IPS-NIHi11 (cell line): ENCODE data around the gene SHFL.

Source experiments
- DNase-seq: peaks from one replicate; pipeline ENCODE4 v3.0.0; 2012; ENCODE audit warnings: mixed read lengths, low spot score

SHFL gene

DNA sequence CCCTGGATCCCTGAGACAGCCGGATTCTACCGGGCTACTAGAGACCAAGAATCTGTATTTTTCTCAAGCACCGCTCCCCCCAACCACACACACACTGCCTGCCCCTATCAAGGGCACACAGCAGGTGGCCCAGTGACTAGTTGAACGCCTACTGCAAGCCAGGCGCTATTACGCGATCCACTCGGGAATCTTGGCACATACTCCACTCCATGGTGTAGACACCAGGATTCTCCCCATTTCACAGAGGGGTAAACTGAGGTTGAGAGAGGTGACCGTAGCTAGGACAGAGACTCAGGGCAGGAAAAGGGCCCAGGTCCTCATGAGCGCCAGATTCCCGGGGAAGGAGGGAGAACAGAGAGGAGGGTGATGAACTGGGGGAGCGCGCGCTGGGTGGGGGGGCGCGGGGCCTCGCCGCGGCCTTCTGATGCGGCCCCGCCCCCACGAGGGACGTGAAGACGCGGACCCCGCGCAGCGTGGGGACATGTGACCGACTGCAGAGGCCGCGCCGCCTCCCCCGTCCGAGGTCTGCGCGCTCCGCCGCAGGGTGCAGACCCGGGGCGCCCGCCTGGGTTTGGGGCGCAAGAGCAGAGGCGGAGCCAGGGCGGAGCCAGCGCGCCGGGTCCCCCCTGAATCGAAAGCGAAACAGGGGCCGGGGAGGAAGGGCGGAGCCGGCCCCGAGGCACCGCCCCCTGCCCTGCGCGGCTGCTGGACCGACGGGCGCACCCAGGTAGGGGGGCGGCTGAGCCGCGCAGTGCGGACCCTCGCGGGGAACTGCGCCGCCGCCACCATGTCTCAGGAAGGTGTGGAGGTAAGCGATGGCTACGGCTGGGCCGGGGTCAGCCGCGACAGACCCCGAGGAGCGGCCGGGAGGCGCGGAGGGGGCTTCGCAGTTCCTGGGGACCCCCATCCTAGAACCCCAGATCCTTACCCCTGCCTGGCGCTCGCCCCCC, at the start of gene SHFL:
Gene SHFL, plus strand, starts transcription at position 677 of the 950 bp plus-strand sequence. Its CDS starts 111 bp downstream, at position 788.
- DNase-seq: peak; percentile 93

DNA sequence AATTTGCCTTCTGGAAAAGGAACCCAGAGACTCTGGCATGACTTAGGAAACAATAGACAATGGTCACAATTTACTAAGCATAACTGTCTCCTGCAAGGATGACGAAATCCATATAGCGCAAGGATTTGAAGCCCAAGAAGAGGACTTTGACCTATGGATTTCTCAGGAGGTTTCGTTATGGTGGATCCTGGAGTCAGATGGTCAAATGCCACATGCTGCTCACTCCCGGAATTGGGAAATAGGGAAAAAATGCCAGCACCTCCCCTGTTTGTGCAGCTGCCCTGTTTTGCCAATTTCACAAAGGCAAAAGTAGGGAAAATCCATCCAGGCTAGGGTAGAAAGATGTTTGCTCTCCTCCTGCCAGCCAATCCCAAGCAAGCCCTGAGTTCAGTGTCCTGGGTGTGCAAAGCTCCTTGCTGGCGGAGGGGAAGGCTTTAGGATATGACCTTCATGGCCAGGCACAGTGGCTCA, 49.5 kb upstream of the SHFL start:
- DNase-seq: no peak

DNA sequence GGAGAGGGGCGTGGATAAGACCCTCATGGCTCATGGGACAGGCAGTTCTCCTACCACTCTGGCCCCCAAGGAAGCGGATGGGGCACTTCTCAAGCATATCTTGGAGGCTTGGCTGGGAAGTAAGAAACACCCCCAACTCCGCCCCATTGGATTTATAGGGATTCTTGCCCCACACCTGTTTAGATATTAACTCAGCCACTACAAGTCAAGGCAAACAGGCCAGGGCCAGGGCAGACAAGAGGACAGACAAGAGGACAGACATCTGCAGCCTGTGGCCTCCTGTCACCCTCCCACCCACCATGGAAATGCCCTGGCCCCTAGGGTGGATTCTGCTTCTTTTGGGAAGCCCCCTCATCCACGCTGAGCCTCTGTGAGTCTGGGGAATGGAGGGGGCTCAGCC, 48.8 kb upstream of the SHFL start:
- DNase-seq: no peak

DNA sequence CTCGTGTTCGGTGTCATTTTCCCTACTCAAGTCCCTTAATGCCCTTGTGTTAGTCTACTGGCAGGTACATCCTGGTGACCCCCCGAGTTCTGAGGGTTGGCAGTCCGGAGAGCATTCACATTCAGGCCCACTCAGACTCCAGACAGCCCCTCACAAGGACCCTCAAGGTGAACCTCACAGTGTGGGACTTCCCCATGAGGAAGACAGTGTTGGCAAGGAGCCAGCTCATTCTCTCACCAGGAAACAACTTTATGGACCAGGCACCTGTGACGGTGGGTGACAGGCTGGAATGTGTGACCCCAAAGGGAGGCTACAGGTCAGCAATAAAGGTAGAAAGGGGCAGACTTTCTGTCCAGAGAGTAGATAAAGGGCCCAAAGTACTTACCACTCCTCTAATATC, 48.3 kb upstream of the SHFL start:
- DNase-seq: no peak

GRCh38 chr19:10043286-10043927, 42.7 kb upstream of the SHFL start:
- no peak for DNase-seq

- DNase-seq: peak; percentile 62
Observed at GRCh38 chr19:10044390-10044789, 41.7 kb upstream of the SHFL start.

GRCh38 chr19:10045371-10045770, 40.7 kb upstream of the SHFL start:
- no peak for DNase-seq

GRCh38 chr19:10049626-10050025, 36.5 kb upstream of the SHFL start:
- DNase-seq: no peak

DNA sequence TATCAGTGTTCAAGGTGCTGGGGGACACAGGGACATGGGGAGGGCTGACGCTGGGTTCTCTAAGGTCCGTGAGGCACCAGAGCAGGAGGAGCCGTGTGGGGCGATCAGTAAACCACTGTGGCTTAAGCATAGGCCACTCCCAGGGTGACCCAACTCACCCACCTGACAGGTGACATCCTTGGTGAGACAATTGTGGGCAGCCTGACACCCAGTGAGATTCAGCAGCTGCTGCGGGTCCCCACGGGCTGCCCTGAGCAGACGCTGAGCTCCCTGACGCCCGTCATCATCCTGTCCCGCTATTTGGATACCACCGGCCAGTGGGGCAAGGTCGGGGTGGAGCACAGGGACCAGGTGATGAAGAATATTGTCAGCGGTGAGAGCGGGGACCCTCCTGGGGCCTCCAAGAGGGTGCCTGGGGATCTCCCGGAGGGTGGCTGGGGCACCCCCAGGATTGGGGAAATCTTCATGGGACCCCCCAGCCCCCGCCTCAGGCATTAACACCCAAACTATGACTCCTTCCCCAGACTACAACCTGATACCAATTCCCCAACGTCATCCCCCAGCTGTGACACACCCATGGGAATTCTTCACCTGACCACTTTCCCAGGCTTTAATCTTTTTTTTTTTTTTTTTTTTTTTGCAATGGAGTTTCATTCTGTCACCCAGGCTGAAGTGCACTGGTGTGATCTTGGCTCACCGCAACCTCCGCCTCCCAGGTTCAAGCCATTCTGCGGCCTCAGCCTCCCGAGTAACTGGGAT, 33.3 kb upstream of the SHFL start:
- no peak for DNase-seq

GRCh38 chr19:10061717-10062310, 24.3 kb upstream of the SHFL start:
- DNase-seq: peak; percentile 88

- no peak for DNase-seq
Observed at GRCh38 chr19:10068205-10068604, 17.9 kb upstream of the SHFL start.

GRCh38 chr19:10069046-10069445, 17.1 kb upstream of the SHFL start:
- no peak for DNase-seq

- DNase-seq: peak; percentile 84
Observed at GRCh38 chr19:10070730-10071446, 15.2 kb upstream of the SHFL start.

- peak; percentile 45 for DNase-seq
Observed at GRCh38 chr19:10074153-10074552, 12.0 kb upstream of the SHFL start.

- no peak for DNase-seq
Observed at GRCh38 chr19:10076535-10076934, 9.6 kb upstream of the SHFL start.

- no peak for DNase-seq
Observed at GRCh38 chr19:10078329-10078728, 7.8 kb upstream of the SHFL start.

DNA sequence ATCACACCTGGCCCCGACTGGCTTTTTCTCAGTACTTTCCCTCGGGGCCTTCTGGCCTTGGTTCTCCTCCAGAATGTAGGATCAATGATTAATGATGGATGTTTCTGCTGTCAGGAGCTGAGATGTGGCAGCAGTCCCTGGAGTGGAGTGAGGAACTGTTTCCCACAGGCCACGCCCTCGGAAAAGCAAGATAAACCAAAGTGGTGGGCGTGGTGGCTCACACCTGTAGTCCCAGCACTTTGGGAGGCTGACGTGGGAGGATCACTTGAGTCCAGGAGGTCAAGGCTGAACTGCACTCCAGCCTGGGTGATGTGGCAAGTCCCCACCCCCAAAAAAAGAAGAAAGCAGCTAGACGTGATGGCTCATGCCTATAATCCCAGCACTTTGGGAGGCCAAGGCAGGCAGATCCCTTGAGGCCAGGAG, 7.1 kb upstream of the SHFL start:
- DNase-seq: no peak

DNA sequence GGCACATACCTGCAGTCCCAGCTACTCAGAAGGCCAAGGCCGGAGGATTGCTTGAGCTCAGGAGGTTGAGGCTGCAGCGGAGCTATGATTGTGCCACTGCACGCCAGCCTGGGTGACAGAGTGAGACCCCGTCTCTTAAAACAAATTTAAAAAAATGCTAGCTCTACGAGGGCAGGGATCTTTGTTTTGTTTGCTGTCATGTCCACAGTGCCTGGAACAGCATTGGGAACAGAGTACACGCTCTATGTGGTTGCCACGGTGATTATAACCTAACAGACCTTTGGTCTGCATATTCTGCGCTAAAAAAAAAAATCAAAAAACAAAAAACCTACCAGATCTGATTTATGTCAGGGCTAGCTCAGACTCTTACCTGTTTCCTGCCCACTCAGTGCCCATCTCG, 2.2 kb upstream of the SHFL start:
- DNase-seq: no peak

GRCh38 chr19:10084803-10085202, 1.3 kb upstream of the SHFL start:
- no peak for DNase-seq

DNA sequence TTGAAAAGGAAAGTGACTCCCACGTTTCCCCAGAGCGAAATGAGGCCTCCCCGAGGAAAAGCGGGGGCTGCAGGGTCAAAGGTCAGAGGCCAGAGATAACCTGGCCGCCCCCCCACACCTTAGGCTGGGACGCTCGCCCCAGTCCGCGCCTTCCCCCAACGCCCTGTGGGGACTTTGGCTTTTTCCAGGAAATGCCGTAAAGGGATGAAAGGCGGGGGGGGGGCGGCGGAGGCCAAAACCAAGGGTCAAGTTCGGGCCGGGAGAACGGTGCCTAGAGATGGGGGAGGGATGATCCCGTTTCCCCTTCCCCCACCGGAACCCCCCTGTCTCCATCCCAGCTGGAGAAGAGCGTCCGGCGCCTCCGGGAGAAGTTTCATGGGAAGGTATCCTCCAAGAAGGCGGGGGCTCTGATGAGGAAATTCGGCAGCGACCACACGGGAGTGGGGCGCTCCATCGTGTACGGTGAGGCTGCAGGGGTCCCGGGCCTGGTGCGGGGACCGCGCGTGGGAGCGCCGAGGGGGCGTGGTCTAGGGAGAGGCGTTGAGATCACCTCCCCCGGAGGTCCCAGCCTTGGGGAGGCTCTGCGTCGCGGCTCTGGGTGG, 575 bp downstream of the SHFL start:
- DNase-seq: peak; percentile 37
